NT2/D1 (cell line): ENCODE measurements around the gene C1QC.

Experiments
- DNase-seq: peaks from one replicate; pipeline ENCODE4 v3.0.0-alpha.2; 2011; ENCODE audit warnings: low read depth, low spot score
- H3K27me3 ChIP-seq: 2 replicates; pipeline ENCODE4 v1.6.0; 2011; ENCODE audit warnings: mild to moderate bottlenecking; ENCODE audit not compliant: insufficient read length, insufficient read depth
- H3K36me3 ChIP-seq: 2 replicates; pipeline ENCODE4 v1.6.1; 2011; ENCODE audit warnings: mild to moderate bottlenecking, low read length, mixed read lengths; ENCODE audit not compliant: insufficient read depth, insufficient read length
- H3K4me1 ChIP-seq: 2 replicates; pipeline ENCODE4 v1.5.1; 2011; ENCODE audit not compliant: insufficient read depth, insufficient read length
- H3K4me3 ChIP-seq: 2 replicates; pipeline ENCODE4 v1.5.1; 2011; ENCODE audit warnings: low read depth; ENCODE audit not compliant: insufficient read length
- H3K9ac ChIP-seq: 2 replicates; pipeline ENCODE4 v1.6.0; 2011; ENCODE audit warnings: low read depth; ENCODE audit not compliant: insufficient read length
- H3K9me3 ChIP-seq: 2 replicates; pipeline ENCODE4 v1.5.1; 2011; ENCODE audit warnings: mild to moderate bottlenecking, low read length; ENCODE audit not compliant: insufficient read depth
- SUZ12 ChIP-seq: IDR thresholded peaks from 2 replicates; pipeline ENCODE4 v1.6.1; 2011; ENCODE audit not compliant: insufficient read length, insufficient read depth; ENCODE audit errors: extremely low read depth
- YY1 ChIP-seq: IDR thresholded peaks from 2 replicates; pipeline ENCODE4 v1.6.1; 2011; ENCODE audit not compliant: insufficient read length, insufficient read depth
- ZNF274 ChIP-seq: IDR thresholded peaks from 2 replicates; pipeline ENCODE4 v1.6.1; 2011; ENCODE audit warnings: mild to moderate bottlenecking, low read depth, low read length

The C1QC gene

DNA sequence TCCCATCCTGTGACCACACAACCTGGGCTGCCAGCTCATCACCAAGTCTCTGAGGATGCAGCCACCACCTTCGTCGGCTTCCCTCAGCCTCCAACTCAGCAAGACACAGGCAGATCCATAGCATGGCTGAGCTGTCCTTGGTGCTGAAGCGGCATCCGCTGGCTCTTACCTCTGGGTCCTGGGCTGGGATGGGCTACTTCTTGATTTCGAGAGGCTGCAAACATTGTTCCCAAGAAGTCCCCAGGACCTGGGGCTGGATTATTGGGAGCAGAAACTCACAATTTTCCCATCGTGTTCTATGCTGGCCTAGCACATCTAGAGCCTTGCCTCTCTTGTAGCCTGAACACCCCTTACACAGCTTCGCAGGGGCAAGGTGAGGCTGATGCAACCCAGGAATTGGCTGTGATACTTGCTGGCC lies 31.9 kb upstream of the C1QC start:
- no peaks in the 10 kb centered on the region for H3K36me3 ChIP-seq
- no peak overlapping the region for H3K4me3 ChIP-seq
- no peak for TF ChIP-seq YY1
- TF ChIP-seq SUZ12: no peak
- TF ChIP-seq ZNF274: no peak
- H3K4me1 ChIP-seq: peaks cover 6% of the 10 kb centered on the region
- peak; percentile 70 for DNase-seq
- peaks cover 78% of the 10 kb centered on the region for H3K27me3 ChIP-seq
- no peaks in the 10 kb centered on the region for H3K9me3 ChIP-seq
- no peak overlapping the region for H3K9ac ChIP-seq

DNA sequence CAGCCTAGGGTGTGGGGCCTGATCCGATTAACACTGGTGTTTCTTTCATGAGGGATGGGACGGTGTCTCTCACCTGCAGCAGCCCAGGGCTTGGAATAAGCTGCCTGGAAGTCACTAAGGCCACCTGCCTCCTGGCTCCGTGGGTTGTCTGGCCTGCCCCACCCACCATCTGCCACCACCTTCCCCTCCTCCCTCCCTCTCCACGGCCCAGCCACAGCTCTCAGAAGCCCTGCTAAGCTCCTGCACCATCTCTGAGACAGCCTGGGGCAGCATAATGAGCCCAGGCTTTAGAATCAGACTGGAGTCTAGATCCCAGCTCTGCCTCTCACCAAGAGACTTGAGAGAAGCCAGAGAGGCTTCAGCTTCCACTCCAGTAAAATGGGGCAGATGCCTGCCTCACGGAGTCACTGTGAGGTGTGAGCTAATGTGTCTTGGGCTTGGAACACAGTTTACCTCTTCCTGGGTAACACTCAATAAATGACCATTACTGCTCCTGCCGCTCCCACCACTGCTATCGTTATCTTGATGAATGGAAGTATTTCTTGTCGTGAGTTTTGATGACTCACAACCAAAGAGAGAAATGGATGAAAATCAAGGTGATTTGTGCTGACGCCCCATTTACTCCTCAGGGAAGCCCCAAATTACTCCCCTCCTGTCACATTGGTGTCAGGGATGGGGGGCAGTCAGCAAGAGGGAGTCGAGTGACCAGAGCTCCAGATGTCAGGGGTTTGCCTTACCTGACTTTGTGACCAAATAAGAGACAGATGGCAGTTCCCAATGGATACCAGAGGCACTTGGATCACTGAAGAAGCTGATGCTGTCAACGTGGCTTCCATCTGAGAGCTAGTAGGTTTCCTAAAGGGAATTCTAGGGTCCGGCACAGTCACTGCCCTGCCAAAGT lies 30.5 kb upstream of the C1QC start:
- peaks cover 66% of the 10 kb centered on the region for H3K27me3 ChIP-seq
- no peaks in the 10 kb centered on the region for H3K36me3 ChIP-seq
- H3K9me3 ChIP-seq: no peaks in the 10 kb centered on the region
- DNase-seq: no peak
- no peak overlapping the region for H3K9ac ChIP-seq
- H3K4me3 ChIP-seq: no peak overlapping the region
- H3K4me1 ChIP-seq: peaks cover 9% of the 10 kb centered on the region
- TF ChIP-seq ZNF274: no peak

DNA sequence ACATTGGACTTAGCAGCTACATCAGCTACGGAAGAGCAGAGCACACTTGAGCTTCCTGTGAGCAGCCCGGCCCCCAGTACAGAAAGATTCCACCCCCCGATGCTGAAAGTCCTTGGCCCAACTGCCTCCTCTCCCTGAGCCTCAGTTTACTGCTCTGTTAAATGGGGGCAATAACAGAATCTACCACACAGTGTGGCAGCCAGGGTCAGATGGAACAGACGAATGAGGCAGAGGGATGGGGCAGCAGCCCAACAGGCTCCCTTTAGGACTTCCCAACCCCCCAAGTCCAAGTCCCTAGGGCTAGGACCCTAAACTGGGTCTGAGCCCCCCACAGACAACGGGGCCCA lies 29.9 kb upstream of the C1QC start:
- H3K4me3 ChIP-seq: no peak overlapping the region
- DNase-seq: no peak
- H3K36me3 ChIP-seq: no peaks in the 10 kb centered on the region
- no peak for TF ChIP-seq SUZ12
- TF ChIP-seq ZNF274: no peak
- no peak for TF ChIP-seq YY1
- H3K4me1 ChIP-seq: peaks cover 13% of the 10 kb centered on the region
- no peak overlapping the region for H3K9ac ChIP-seq
- peaks cover 60% of the 10 kb centered on the region for H3K27me3 ChIP-seq
- H3K9me3 ChIP-seq: no peaks in the 10 kb centered on the region

DNA sequence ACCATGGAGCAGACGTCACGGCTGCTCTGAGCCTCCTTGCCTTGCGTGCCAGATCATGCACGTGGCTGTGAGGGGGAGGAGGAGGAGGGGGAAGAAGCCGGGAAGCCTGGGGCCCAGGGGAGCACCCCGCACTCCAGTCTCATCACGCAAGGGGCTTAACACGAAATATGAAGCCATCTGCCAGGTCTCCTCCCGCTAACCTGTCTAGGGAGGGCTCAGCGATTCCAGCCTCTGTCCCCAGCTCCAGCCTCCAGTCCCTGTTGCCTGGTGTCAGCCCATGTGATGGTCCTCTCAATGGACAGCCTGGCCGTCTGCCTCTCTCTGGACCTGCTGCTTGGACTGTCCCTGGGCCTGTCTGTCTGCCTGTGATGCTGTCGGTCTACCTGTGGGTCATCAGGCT lies 29.5 kb upstream of the C1QC start:
- peaks cover 56% of the 10 kb centered on the region for H3K27me3 ChIP-seq
- TF ChIP-seq YY1 (no peak), ZNF274 (no peak), SUZ12 (no peak)
- H3K36me3 ChIP-seq: no peaks in the 10 kb centered on the region
- no peak overlapping the region for H3K9ac ChIP-seq
- no peak overlapping the region for H3K4me3 ChIP-seq
- peaks cover 14% of the 10 kb centered on the region for H3K4me1 ChIP-seq
- H3K9me3 ChIP-seq: no peaks in the 10 kb centered on the region
- no peak for DNase-seq

DNA sequence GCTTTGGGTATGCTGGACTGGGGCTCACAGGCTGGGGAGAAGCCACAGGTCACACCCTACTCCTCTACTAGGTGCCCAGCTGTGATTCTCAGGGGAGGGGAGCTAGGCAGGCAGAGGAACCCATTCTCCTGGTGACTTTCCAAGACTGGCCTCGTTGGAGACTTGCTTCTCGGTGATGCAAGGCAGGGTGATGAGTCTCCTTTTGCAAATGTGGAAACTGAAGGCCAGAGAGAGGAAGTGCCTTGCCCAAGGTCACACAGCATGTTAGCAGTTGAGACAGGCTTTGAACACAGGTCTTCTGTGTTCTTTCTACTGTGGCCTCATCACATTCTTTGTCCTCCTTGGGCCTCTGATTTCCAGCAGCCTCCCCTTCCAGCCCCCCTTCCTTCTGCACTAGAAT lies 27.5 kb upstream of the C1QC start:
- Histone ChIP-seq H3K9me3 (no peaks in the 10 kb centered on the region), H3K4me1 (peaks cover 14% of the 10 kb centered on the region), H3K9ac (no peak overlapping the region), H3K27me3 (peaks cover 36% of the 10 kb centered on the region), H3K4me3 (no peak overlapping the region), H3K36me3 (no peaks in the 10 kb centered on the region)
- TF ChIP-seq SUZ12 (no peak), ZNF274 (no peak), YY1 (no peak)
- DNase-seq: no peak

DNA sequence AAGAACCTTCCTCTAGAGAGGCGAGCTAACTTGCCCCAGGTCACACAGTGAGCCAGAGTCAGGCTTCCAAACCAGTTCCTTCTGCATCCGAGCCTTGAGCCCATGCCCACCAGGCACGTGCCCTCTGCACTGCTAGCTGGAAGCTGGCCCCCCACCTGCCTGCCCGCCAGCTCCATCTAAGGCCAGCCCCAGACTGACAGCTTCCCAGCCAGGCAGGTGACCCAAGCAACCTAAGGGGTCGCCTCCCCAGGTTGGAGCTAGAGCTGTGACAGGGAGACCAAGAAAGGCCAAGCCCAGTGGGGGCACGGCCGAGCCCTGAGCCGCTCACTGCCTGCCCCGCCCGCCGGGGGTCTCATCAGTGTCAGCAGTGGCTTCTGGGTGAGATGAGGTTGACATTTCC lies 26.9 kb upstream of the C1QC start:
- Histone ChIP-seq H3K4me1 (peaks cover 14% of the 10 kb centered on the region), H3K9me3 (no peaks in the 10 kb centered on the region), H3K36me3 (no peaks in the 10 kb centered on the region), H3K27me3 (peaks cover 30% of the 10 kb centered on the region), H3K9ac (no peak overlapping the region), H3K4me3 (no peak overlapping the region)
- TF ChIP-seq ZNF274: no peak
- no peak for TF ChIP-seq SUZ12
- no peak for TF ChIP-seq YY1
- no peak for DNase-seq

DNA sequence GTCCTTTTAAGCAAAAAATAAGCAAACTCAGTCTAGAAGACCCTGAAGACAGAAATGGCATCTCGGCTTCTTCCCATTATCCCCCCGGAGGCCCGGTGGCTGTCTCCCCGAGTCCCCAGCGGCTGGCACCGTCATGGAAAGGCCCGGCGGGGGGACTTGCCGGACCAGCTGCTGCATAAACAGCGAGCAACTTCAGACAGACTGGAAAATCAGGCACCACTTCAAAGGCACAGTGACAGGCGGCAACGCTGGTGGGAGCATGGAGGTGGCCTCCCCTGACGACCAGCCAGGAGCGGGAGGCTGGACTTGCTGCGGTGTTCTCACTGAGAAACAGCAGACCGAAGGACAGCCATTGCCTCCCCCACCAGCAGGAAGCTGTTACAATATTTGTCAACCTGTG lies 25.4 kb upstream of the C1QC start:
- Histone ChIP-seq H3K4me3 (no peak overlapping the region), H3K36me3 (no peaks in the 10 kb centered on the region), H3K4me1 (peaks cover 14% of the 10 kb centered on the region), H3K27me3 (peaks cover 20% of the 10 kb centered on the region), H3K9me3 (no peaks in the 10 kb centered on the region), H3K9ac (no peak overlapping the region)
- DNase-seq: no peak
- TF ChIP-seq YY1: no peak
- TF ChIP-seq SUZ12: no peak
